ENCODE results near the gene TSN. TPM values are rescaled to one million over a fixed set of nuclear protein-coding genes. Genes with fewer than 3 reads are reported as not detected.

TSN gene
- total and polyA plus RNA-seq, 5 donors, result 21.3 to 43.7 (median 40.9) TPM

GRCh38 chr2:121777699-121778058, 22.2 kb downstream of the TSN start:
- WGBS, result 97% methylated on average over 1 of the region's 1 CpG
- Histone ChIP-seq H3K27ac (ENCODE audit: low read length) (no peak overlapping the region), H3K4me3 (ENCODE audit: low read length) (no peak overlapping the region), H3K27me3 (ENCODE audit: control insufficient read depth, insufficient read depth) (no peaks in the 10 kb centered on the region), H3K4me1 (ENCODE audit: control insufficient read depth, insufficient read depth, low read length) (no peaks in the 10 kb centered on the region), H3K9me3 (ENCODE audit: control insufficient read depth, low read length) (no peaks in the 10 kb centered on the region)
- DNase-seq, result no peak
- ATAC-seq, result no peak
- intact Hi-C loops (cut with DNase I), result no loop called here

GRCh38 chr2:121778741-121779487, 23.5 kb downstream of the TSN start:
- Histone ChIP-seq H3K4me3 (ENCODE audit: low read length) (no peak overlapping the region), H3K9me3 (ENCODE audit: control insufficient read depth, low read length) (no peaks in the 10 kb centered on the region), H3K4me1 (ENCODE audit: control insufficient read depth, insufficient read depth, low read length) (no peaks in the 10 kb centered on the region), H3K27me3 (ENCODE audit: control insufficient read depth, insufficient read depth) (no peaks in the 10 kb centered on the region), H3K27ac (ENCODE audit: low read length) (no peak overlapping the region)
- intact Hi-C loops (cut with DNase I), result no loop called here
- WGBS, result 65% methylated on average over 7 of the region's 7 CpGs
- no peak for ATAC-seq
- DNase-seq, result no peak

- intact Hi-C loops (cut with DNase I), result no loop called here
- no peaks in the 10 kb centered on the region for H3K27me3 ChIP-seq (ENCODE audit: control insufficient read depth, insufficient read depth)
- ATAC-seq (no peak), DNase-seq (no peak)
- H3K4me1 ChIP-seq (ENCODE audit: control insufficient read depth, insufficient read depth, low read length), result no peaks in the 10 kb centered on the region
- WGBS, result 69% methylated on average over 2 of the region's 2 CpGs
- no peaks in the 10 kb centered on the region for H3K9me3 ChIP-seq (ENCODE audit: control insufficient read depth, low read length)
- no peak overlapping the region for H3K4me3 ChIP-seq (ENCODE audit: low read length)
- no peak overlapping the region for H3K27ac ChIP-seq (ENCODE audit: low read length)
Measured at GRCh38 chr2:121783180-121783579, 27.7 kb downstream of the TSN start.

- no peaks in the 10 kb centered on the region for H3K9me3 ChIP-seq (ENCODE audit: control insufficient read depth, low read length)
- ATAC-seq, result no peak
- intact Hi-C loops (cut with DNase I), result no loop called here
- no peak for DNase-seq
- WGBS, result 97% methylated on average over 1 of the region's 1 CpG
- no peaks in the 10 kb centered on the region for H3K4me1 ChIP-seq (ENCODE audit: control insufficient read depth, insufficient read depth, low read length)
- no peaks in the 10 kb centered on the region for H3K27me3 ChIP-seq (ENCODE audit: control insufficient read depth, insufficient read depth)
- no peak overlapping the region for H3K27ac ChIP-seq (ENCODE audit: low read length)
- H3K4me3 ChIP-seq (ENCODE audit: low read length), result no peak overlapping the region
Measured at GRCh38 chr2:121788685-121789084, 33.2 kb downstream of the TSN start.

- Histone ChIP-seq H3K27ac (ENCODE audit: low read length) (no peak overlapping the region), H3K27me3 (ENCODE audit: control insufficient read depth, insufficient read depth) (no peaks in the 10 kb centered on the region), H3K4me3 (ENCODE audit: low read length) (no peak overlapping the region), H3K9me3 (ENCODE audit: control insufficient read depth, low read length) (no peaks in the 10 kb centered on the region), H3K4me1 (ENCODE audit: control insufficient read depth, insufficient read depth, low read length) (no peaks in the 10 kb centered on the region)
- intact Hi-C loops (cut with DNase I), result no loop called here
- WGBS, result 70% methylated on average over 5 of the region's 5 CpGs
- ATAC-seq (no peak), DNase-seq (no peak)
Measured at GRCh38 chr2:121790276-121790956, 35.0 kb downstream of the TSN start.

- 56% methylated on average over 3 of the region's 3 CpGs for WGBS
- ATAC-seq, result no peak
Measured at GRCh38 chr2:121791290-121791689, 35.8 kb downstream of the TSN start.

GRCh38 chr2:121791801-121792221, 36.4 kb downstream of the TSN start:
- no peak for DNase-seq
- no peaks in the 10 kb centered on the region for H3K27me3 ChIP-seq (ENCODE audit: control insufficient read depth, insufficient read depth)
- intact Hi-C loops (cut with DNase I), result no loop called here

More at GRCh38 chr2:121791290-121791689, 35.8 kb downstream of the TSN start:
- Histone ChIP-seq H3K4me3 (ENCODE audit: low read length) (no peak overlapping the region), H3K4me1 (ENCODE audit: control insufficient read depth, insufficient read depth, low read length) (no peaks in the 10 kb centered on the region), H3K27ac (ENCODE audit: low read length) (no peak overlapping the region), H3K27me3 (ENCODE audit: control insufficient read depth, insufficient read depth) (no peaks in the 10 kb centered on the region), H3K9me3 (ENCODE audit: control insufficient read depth, low read length) (no peaks in the 10 kb centered on the region)
- intact Hi-C loops (cut with DNase I), result no loop called here
- no peak for DNase-seq

GRCh38 chr2:121793816-121794215, 38.4 kb downstream of the TSN start:
- no peak overlapping the region for H3K4me3 ChIP-seq (ENCODE audit: low read length)
- H3K9me3 ChIP-seq (ENCODE audit: control insufficient read depth, low read length), result no peaks in the 10 kb centered on the region
- no peaks in the 10 kb centered on the region for H3K4me1 ChIP-seq (ENCODE audit: control insufficient read depth, insufficient read depth, low read length)
- 91% methylated on average over 3 of the region's 3 CpGs for WGBS
- H3K27ac ChIP-seq (ENCODE audit: low read length), result no peak overlapping the region
- no peaks in the 10 kb centered on the region for H3K27me3 ChIP-seq (ENCODE audit: control insufficient read depth, insufficient read depth)
- intact Hi-C loops (cut with DNase I), result no loop called here
- no peak for ATAC-seq
- DNase-seq, result no peak

More at GRCh38 chr2:121791801-121792221, 36.4 kb downstream of the TSN start:
- WGBS, result 50% methylated on average over 6 of the region's 6 CpGs
- no peaks in the 10 kb centered on the region for H3K9me3 ChIP-seq (ENCODE audit: control insufficient read depth, low read length)
- no peak for ATAC-seq
- H3K4me1 ChIP-seq (ENCODE audit: control insufficient read depth, insufficient read depth, low read length), result no peaks in the 10 kb centered on the region
- no peak overlapping the region for H3K4me3 ChIP-seq (ENCODE audit: low read length)
- no peak overlapping the region for H3K27ac ChIP-seq (ENCODE audit: low read length)

GRCh38 chr2:121794233-121794632, 38.8 kb downstream of the TSN start:
- H3K9me3 ChIP-seq (ENCODE audit: control insufficient read depth, low read length), result no peaks in the 10 kb centered on the region
- no peak overlapping the region for H3K27ac ChIP-seq (ENCODE audit: low read length)
- H3K4me3 ChIP-seq (ENCODE audit: low read length), result no peak overlapping the region
- intact Hi-C loops (cut with DNase I), result no loop called here
- no peak for ATAC-seq
- WGBS, result 75% methylated on average over 6 of the region's 6 CpGs
- no peaks in the 10 kb centered on the region for H3K4me1 ChIP-seq (ENCODE audit: control insufficient read depth, insufficient read depth, low read length)
- H3K27me3 ChIP-seq (ENCODE audit: control insufficient read depth, insufficient read depth), result no peaks in the 10 kb centered on the region
- no peak for DNase-seq

GRCh38 chr2:121796239-121796638, 40.8 kb downstream of the TSN start:
- 91% methylated on average over 4 of the region's 4 CpGs for WGBS
- no peaks in the 10 kb centered on the region for H3K27me3 ChIP-seq (ENCODE audit: control insufficient read depth, insufficient read depth)
- no peak overlapping the region for H3K27ac ChIP-seq (ENCODE audit: low read length)
- ATAC-seq (no peak), DNase-seq (no peak)
- intact Hi-C loops (cut with DNase I), result no loop called here
- H3K9me3 ChIP-seq (ENCODE audit: control insufficient read depth, low read length), result no peaks in the 10 kb centered on the region
- no peak overlapping the region for H3K4me3 ChIP-seq (ENCODE audit: low read length)
- H3K4me1 ChIP-seq (ENCODE audit: control insufficient read depth, insufficient read depth, low read length), result no peaks in the 10 kb centered on the region

GRCh38 chr2:121798617-121799016, 43.2 kb downstream of the TSN start:
- Histone ChIP-seq H3K27me3 (ENCODE audit: control insufficient read depth, insufficient read depth) (no peaks in the 10 kb centered on the region), H3K27ac (ENCODE audit: low read length) (no peak overlapping the region), H3K4me3 (ENCODE audit: low read length) (no peak overlapping the region), H3K9me3 (ENCODE audit: control insufficient read depth, low read length) (no peaks in the 10 kb centered on the region), H3K4me1 (ENCODE audit: control insufficient read depth, insufficient read depth, low read length) (no peaks in the 10 kb centered on the region)
- intact Hi-C loops (cut with DNase I), result no loop called here
- 92% methylated on average over 1 of the region's 1 CpG for WGBS
- ATAC-seq (no peak), DNase-seq (no peak)
